ENCODE data around the gene FMNL2.

FMNL2 gene

DNA sequence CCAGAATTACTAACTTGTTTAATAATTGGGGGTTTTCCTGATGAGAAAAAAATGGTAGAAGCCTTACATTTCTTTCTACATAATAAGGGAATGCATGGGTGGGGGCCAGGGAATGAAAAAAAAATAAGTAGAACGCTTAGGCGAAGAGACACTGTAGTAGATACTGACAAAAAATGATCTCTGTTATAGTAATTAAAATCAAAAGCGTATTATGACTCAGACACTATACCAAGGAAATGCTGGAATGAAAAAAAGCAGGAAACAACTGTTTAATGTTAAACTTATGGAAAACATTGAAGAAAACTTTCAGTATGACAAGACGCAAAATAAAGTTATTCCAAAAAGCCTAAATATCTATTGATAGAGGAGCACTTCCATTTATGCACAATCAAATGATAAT, 339.4 kb downstream of the FMNL2 start:
- no peak for DNase-seq

- no peak for DNase-seq
Observed at GRCh38 chr2:152676461-152676860, 341.5 kb downstream of the FMNL2 start.

- DNase-seq = no peak
Observed at GRCh38 chr2:152678808-152679207, 343.8 kb downstream of the FMNL2 start.

DNA sequence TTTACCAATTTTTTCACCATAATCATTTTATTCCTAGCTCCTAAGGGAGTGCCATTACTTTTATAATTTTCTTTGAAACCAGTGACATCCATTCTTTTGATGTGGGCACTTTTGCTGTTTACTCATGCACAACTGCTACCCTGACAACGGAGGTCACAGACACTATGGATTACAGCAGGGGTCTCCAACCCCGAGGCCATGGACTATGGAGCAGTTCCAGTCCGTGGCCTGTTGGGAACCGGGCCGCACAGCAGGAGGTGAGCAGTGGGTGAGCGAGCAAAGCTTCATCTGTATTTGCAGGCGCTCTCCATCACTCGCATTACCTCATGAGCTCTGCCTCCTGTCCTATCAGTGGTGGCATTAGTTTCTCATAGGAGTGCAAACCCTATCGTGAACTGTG, 347.7 kb downstream of the FMNL2 start:
- no peak for DNase-seq

- DNase-seq = no peak
Observed at GRCh38 chr2:152683400-152683799, 348.4 kb downstream of the FMNL2 start.

GRCh38 chr2:152686321-152686720, 351.3 kb downstream of the FMNL2 start:
- no peak for DNase-seq

DNA sequence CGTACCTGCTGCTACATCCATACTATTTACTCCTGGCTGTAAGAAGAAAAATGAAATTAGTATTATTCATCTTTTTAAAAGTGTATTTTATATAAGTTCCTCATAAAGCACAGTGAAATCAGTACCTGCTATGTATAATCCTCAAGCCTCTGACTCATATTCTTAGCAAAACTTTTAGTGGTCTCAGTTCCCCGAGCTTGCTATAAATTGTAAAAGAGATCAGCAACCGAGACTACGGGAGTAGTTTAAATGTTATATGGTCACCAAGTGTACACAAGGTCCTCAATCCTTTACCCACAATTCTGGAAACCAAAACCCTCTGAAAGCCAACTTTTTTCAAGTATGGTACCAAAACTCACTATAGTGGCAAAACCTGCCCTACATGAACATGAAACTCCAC, 358.1 kb downstream of the FMNL2 start:
- no peak for DNase-seq

GRCh38 chr2:152694161-152694661, 359.2 kb downstream of the FMNL2 start:
- DNase-seq = no peak

GRCh38 chr2:152695763-152696162, 360.8 kb downstream of the FMNL2 start:
- DNase-seq = no peak

GRCh38 chr2:152696476-152696875, 361.5 kb downstream of the FMNL2 start:
- DNase-seq = no peak
